GM13976 (cell line): Measurements from ENCODE around the gene USP7.

ENCODE experiments used
- DNase-seq: peaks from one replicate; pipeline ENCODE4 v3.0.0; 2012; ENCODE audit warnings: low spot score
- in situ Hi-C: fragments of 300-500 bp; cut with MboI; formaldehyde crosslinking; loops from one replicate; pipeline ENCODE4 v1.12.0; 2022; ENCODE audit warnings: low sequenced_read_pairs, mixed read lengths, inconsistent platforms; ENCODE audit not compliant: unreplicated experiment
- TF ChIP-seq, protein P1 (sequence below): IDR thresholded peaks from 2 replicates; pipeline ENCODE4 v1.5.1; 2012; ENCODE audit warnings: borderline replicate concordance, mild to moderate bottlenecking; ENCODE audit not compliant: insufficient read depth; ENCODE audit errors: extremely low read depth, missing control alignments, control extremely low read depth

USP7 gene

GRCh38 chr16:8903004-8903403, 60.7 kb downstream of the USP7 start:
- TF ChIP-seq, protein P1, sequence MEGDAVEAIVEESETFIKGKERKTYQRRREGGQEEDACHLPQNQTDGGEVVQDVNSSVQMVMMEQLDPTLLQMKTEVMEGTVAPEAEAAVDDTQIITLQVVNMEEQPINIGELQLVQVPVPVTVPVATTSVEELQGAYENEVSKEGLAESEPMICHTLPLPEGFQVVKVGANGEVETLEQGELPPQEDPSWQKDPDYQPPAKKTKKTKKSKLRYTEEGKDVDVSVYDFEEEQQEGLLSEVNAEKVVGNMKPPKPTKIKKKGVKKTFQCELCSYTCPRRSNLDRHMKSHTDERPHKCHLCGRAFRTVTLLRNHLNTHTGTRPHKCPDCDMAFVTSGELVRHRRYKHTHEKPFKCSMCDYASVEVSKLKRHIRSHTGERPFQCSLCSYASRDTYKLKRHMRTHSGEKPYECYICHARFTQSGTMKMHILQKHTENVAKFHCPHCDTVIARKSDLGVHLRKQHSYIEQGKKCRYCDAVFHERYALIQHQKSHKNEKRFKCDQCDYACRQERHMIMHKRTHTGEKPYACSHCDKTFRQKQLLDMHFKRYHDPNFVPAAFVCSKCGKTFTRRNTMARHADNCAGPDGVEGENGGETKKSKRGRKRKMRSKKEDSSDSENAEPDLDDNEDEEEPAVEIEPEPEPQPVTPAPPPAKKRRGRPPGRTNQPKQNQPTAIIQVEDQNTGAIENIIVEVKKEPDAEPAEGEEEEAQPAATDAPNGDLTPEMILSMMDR, result no peak
- no peak for DNase-seq
- in situ Hi-C loops, result no loop called here

- DNase-seq, result no peak
- TF ChIP-seq, protein P1, result no peak
- in situ Hi-C loops, result no loop called here
These were observed 62.3 kb downstream of the USP7 start for GRCh38 chr16:8901320-8901861.

DNA sequence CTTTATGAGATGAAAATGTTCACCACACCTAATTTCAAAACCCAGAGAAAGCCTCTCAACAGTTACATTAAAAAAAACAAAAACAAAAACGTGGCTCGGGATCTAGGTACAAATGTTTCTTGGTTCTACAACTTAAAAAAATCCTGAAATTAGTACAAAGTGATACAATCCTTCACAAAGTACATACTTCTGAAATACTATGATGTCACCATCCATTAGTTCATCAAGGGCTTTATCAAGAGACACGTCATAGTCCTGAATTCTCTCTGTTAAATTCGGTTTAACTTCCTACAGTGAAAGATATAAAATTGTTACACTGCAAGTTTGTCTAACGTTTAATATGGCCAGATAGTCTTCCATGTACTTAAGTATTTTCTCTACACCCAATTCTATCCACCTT, 63.4 kb downstream of the USP7 start:
- TF ChIP-seq, protein P1, result no peak
- DNase-seq, result no peak
- in situ Hi-C loops, result no loop called here

DNA sequence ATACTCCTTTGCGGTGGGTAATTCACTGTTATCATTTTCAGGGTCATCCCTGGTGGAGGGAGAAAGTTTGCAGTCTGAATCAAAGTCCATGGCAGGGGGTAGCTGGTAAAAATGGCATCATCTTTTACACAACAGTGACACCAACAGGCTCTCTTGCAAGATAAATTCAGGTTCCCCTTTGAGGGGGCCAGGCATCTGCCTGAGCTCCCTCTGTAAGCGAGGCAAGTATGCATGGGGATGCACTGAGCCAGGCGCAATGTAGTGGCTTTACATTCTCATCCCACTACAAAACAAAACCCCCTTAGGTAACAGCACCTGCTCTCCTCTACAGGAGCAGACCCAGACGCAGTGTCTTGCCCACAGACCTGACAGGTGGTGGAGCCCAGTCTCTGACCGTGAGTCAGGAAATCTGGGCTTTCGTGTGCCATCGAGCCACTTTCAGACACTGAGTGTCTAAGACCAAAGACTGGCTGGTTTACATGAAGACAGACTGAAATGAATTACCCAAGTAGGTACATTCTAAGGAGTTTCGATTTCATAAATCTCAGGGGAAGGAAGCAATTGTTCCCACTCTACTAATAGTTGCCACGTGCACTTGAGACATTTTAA, 63.9 kb downstream of the USP7 start:
- TF ChIP-seq, protein P1, result no peak
- in situ Hi-C loops, result no loop called here
- DNase-seq, result no peak

DNA sequence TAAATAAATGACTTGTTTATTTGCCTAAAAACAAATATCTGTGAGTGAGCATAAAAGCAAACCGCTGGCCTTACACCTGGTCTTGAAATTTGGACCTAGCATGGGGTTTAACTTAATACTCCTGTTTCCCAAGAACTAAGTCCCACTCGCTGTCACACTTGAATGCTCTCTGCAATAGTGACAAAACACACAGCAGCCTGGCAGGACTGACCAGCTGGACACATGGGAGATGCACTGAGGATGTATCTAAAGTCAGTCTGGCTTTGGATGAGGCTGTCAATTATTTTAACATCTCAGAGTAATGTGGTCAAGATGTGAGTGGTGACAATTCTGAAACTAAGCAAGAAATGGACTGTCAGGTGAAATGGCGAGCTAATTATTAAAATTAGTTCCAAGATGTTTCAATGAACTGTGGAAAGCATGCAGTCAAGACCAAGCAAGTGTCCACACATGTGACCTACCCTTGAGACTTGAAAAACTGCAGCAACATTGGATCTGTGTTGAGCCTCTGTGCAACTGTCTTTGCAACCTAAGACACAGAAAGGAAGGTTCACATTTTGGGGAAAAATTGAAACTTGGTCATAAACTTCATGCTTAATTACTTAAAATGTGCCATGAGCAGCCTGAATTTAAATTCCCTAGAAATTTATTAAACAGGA, 64.9 kb downstream of the USP7 start:
- TF ChIP-seq, protein P1, result no peak
- no peak for DNase-seq
- in situ Hi-C loops, result no loop called here

- in situ Hi-C loops, result no loop called here
- TF ChIP-seq, protein P1, result no peak
- DNase-seq, result no peak
These were observed 68.9 kb downstream of the USP7 start for GRCh38 chr16:8894736-8895334.
